NCI-H1048 (cell line): ENCODE results near the gene ZNF536.
"Not testable (repeated sequence)": the region's sequence is repeated elsewhere in the genome, so short reads cannot be mapped to it uniquely, and the experiment has no call there.

ENCODE experiments used
- DNase-seq: peaks from one replicate; lab custom pipeline; 2025; lab: John Stamatoyannopoulos, UW

ZNF536 gene

DNA sequence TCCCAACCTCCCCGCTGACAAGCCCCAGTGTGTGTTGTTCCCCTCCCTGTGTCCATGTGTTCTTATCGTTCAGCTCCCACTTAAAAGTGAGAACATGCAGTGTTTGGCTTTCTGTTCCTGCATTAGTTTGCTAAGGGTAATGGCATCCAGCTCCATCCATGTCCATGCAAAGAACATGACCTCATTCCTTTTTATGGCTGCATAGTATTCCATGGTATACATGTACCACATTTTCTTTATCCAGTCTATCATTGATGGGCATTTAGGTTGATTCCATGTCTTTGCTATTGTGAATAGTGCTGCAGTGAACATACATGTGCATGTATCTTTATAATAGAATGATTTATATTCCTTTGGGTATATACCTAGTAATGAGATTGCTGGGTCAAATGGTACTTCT is 114.1 kb downstream of the ZNF536 start:
- DNase-seq, result not testable (repeated sequence)

DNA sequence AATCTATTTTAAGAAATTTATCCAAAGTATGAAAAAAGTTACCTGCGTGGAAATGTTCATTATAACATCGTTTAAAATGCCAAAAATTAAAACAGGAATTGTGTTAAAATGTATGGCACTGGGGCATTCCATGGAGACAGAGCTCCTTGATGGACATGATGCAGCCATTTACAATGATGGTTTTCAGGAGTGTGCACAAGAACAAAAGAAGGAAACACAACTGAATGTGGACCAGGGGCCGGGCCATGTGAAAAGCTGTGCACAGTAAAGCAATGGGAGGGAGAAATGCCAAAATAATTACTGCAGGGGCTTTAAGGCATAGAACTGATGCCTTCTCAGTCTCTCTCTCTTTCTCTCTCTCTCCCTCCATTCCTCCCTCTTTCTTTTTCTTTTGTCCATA is 115.0 kb downstream of the ZNF536 start:
- no peak for DNase-seq

DNA sequence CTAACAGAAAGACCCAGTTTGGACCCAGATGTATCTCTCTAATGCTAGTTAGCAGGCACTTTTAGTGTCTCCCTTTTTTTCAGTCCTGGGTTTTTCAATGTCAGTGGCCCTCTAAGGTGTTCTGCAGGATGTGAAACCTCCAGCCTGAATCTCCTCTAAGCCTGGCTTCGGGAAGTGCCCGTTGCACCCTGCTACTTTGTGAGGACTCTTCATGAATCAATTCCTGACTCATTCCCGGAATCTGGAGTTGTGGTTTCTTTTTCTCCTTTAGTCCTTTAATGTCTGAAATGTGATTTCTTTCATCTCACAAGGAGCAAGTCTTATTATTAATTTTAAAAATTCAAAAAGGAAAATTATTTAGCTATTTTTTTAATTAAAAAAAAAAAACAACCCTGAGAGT is 116.0 kb downstream of the ZNF536 start:
- DNase-seq, result no peak

DNA sequence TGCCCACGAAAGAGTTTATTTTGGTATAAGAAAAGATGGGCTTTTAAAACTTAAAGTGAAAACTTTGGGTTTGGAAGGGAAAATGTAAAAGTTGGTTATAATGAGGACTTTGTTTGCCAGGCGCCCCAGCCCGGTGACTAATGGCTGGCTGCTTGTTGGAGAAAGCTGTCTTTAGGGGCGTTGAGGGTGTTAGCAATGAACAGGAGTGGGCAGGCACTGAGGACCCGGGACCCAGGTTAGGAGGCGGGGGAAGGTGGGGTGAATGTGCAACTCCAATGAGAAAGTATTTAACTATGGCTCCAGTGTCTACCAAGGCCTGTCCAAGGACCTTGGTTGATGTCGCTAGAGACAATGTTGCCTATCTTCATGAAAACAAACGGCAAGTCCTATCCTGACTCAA is 118.6 kb downstream of the ZNF536 start:
- no peak for DNase-seq

DNA sequence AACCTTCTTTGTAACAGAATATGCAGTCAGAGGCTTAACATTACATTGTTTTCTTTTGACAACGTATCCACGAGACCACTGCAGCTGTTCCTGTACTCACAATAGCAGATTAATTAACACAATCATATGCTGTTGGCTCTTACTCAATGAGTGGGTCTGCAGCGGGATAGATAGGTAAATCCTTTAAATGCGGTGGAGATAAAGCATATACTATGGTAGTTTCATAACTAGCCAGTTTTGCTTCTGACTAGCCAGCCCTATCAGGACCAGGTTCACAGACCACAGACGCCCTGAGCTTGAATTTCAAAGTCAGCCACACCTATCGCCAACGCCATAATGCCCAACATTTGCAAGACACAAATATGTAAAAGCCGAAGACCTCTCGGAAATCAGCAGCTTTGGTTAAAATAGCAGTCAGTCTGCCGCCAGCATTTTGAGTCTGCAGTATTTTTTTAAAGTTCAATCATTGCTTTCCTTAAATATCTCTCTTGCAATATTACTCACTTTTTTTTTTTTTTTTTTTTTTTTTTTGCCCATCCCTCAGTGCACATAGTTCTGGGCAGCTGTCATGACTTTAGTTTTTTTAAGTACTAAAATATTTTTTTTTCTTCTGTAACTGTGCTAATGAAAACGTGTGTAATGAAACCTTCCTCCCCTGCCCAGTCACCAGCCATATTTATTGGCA is 120.5 kb downstream of the ZNF536 start:
- DNase-seq, result no peak

DNA sequence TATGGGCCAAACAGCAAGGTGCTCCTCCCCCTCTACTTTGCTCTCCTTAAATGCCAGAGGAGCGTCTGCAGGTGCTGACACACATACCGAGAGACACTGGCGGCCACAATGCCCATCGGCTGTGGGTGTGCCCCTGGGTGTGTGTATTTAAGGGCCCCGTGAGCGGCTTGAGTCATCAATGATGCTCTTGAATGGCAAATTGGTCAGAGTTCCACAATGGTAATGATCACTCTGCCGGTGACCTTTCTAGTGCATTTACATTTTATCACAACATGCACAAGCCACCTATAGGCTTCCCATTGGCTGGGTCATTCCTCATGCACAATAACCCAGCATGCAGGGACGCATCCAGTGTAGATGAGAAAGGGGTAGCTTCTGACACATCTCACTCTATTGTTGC is 124.8 kb downstream of the ZNF536 start:
- DNase-seq, result no peak

DNA sequence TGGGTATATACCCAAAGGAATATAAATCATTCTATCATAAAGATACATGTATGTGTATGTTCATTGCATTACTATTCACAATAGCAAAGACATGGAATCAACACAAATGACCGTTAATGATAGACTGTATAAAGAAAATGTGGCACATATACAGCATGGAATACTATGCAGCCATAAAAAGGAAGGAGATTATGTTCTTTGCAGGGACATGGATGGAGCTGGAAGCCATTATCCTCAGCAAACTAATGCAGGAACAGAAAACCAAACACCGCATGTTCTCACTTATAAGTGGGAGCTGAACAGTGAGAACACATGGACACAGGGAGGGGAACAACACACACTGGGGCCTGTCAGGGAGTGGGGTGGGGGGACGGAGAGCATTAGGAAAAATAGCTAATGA is 125.9 kb downstream of the ZNF536 start:
- not testable (repeated sequence) for DNase-seq

DNA sequence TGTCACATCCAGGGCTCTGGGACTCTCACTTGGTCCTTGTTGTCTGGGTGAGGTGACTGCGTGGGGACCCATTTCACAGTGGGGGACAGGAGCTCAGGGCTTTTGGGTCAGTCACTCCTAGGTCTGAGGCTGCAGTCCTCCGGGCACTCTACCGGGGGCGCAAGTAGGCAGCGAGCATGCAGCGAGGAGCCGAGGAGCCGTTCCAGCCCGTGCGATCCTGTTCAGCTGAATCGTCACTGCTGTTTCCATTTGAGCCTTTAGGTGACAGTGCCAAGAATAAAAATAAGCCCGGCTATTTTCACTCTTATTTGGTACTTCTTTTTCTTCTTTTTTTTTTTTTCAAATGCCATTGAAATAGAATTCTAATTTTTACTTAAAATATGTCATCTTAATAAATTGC is 126.5 kb downstream of the ZNF536 start:
- no peak for DNase-seq

DNA sequence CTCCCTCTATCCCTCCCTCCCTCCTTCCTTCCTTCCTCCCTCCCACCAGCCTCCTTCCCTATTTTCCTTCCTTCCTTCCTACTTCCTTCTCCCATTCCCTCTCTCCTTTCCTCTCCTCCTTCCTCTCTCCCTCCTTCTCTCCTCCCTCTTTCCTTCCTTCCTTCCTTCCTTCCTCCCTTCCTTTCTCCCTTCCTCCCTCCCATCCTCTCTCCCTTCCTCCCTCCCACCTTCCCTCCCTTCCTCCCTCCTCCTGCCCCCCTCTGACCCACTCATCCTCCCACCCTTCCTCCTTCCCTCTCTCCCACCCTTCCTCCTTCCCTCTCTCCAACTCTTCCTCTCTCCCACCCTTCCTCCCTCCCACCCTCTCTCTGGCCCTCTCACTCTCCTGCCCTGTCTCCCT is 132.1 kb downstream of the ZNF536 start:
- DNase-seq, result no peak

DNA sequence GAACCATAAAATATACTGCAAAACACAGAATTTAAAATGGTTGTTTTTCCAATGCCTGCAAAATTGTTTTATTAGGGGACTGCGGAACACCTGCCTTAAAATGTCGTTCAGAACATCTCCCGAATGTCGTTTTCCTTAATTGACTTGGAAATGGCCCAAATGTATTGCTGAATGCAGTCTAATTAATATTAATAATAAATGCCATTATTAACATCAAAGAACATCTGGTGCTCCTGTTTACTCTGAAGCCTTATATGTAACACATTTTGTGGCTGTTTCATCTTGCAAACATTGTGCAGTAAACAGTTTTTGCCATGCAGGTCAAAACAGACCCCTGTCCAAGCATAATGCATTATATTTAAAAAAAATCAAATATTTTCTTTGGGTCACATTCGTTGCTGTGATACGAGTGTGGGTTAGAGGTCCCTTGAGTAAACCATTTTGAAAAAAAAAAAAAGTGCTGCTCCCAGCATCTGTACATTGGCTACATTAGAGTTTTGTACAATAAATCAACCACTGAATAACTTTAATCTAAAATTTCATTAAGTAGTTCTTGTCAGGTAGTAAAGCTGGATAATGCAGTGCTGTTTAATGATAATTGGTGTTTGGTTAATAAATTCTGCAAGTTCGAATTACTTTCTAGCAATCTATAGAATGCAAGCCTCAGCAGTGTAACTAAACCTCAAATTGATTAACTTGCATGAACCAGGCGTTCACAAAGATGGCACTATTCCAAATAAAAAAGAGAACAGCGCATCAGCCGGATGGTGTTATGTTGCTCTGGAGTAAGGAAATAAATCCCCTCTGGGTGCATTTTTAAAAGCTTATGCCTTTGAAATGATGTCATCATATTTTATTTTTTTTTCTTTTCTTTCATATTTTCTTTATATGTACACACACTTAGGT is 140.2 kb downstream of the ZNF536 start:
- DNase-seq, result no peak

DNA sequence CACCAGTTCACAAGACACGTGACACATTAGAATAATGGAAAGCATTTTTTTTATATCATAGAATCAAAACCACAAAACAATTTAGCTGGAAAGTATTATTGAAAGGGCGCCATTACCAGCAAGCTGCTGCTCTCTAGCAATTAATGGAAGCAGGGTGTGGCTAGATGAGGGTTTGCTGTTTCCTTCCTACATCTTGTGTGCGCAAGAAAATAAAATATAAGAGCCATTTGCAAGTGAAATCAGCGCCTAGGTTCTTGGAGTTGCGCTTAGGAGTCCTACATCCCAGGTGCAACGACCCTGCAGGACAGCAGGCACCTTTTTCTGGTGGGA is 140.9 kb downstream of the ZNF536 start:
- DNase-seq, result no peak

DNA sequence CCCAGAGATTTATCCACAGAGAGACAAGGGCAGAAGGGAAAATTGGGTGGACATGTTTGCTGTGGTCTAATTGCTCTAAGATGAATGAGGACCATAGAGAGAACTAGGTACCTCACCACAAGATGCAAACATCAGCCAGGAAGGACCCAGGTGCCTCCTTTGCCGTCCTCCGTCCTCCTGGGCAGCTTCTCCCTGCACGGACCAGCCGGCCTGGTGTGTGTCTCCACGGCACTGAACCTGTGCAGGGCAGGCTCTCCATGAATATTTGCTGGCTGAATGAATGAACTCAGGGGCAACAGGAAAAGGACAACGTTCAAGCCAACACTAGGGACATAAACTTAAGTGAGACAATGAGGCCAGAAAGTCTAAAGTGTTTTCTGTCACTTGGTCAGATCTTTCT is 143.9 kb downstream of the ZNF536 start:
- DNase-seq, result no peak

DNA sequence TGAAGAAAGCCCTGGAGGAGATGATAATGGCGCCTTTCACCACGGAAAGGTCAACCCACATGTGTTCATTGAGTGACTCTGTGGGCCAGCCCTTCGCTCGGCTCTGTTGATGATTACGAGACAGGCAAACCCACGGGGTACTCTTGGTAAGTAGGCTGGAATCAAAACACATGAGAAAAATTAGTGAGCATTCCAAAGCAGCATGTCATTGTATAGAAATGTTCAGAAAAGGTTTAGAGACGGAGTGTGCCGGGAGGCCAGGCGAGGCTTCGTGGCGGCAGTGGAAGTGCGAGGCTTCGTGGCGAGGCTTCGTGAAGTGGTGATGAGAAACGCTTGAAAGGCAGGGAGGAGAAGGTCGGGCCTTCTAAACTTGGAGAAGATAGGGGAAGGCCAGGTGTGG is 144.3 kb downstream of the ZNF536 start:
- DNase-seq, result no peak

DNA sequence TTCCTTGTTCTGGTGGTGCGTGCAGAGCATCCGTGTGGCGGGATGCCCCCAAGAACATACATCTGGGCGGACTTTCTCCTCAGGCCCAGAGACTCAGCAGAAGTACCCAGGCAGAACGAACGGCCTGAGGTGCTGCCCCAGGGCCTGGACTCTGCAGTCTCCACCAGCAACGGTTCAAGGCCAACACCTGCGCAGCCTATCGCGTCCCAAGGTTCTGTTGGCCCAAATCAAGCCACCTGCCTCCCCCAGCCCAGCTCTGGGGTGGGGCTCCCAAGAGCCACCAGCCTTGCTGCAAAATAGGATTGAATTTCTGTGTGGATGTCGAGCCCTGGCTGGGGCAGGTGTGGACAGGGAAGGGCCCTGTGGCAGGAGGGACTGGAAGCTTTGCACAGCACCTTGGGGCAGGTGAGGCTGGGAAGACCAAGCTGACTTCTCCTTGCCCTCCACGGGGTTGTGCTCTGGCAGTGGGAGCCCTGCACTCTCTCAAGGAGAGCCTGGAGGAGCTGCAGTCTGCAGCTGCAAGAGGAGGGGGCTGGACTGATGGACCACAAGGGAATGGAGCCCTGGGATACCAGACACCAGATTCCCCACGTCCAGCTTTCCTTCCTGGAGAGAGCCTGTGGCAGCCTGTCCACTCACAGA is 146.9 kb downstream of the ZNF536 start:
- no peak for DNase-seq

DNA sequence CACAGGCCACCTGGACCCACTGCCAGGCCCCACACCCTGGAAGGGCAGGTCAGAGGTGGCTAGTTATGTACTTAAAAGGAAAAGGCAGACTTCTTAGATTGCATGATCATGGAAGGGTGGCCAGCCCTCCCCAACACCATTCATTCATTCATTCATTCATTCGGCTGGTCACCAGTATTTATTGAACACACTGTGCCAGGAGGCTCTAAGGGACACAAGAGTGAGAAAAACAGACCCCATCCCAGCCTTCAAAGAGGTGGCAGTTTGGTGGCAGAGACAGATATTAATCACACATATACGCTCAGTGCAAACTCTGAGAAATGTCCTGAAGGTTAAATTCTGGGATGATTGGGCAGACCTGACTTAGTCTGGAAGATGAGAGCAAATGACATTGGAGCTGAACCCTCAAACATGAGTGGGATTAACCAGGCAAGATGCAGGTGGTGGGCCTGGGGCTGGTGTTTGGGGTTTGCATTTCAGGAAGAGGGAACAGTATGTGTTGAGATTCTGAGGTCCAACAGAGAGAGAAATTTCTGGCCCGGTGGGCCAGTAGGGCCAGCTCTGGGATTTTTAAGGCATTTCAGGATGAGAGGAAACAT is 147.5 kb downstream of the ZNF536 start:
- no peak for DNase-seq

DNA sequence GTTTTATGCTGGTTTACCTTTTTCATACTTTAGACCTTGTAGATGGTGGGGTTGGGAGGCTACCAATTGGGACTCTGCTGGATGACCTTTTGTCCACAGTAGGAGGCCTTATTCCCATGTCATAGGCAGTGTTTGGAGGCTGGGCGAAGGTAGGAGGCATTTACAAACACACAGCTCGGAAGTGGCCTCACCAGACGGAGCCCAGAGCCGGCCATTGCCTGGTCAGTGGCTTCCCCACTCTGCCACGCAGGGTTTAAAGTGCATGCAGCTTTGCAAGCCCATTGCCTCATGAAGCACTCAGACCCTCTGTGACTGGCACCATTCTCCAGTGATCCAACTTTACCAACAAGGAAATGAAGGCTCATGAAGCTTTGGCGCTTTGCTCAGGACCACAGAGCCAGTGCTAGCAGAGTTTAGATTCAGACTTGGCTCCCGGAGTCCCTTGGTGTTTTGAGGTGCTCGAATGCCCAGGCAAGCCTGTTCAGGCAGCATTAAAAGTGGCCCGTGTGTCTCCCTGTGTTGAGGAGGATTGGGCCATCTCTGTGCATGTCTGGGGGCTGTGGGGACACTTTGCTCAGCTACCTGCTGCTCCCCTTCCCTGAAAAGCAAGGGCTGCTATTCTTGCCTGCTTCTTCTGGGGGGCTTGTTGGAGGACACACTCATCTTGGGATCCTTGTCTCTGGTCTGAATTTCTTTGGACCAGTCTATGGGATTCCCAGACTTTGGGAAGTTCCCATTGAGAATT is 148.7 kb downstream of the ZNF536 start:
- DNase-seq, result no peak

DNA sequence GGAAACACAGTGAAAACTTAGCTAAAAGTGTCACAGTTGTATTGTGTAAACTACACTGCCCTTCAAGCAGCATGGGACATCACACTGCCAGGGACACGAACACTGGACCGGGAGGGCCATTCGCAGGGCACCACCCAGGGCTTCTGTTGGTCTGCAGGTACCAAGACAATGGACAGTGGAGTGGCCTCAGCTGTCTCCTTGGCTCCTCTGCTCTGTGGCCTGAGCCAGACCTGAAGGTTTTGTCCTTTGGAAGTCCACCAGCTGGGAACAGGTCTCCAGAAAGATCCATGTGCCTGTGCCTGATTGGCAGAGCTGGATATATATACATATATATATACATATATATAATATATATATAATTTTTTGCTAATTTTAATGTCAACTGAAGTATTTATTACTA is 149.8 kb downstream of the ZNF536 start:
- no peak for DNase-seq

DNA sequence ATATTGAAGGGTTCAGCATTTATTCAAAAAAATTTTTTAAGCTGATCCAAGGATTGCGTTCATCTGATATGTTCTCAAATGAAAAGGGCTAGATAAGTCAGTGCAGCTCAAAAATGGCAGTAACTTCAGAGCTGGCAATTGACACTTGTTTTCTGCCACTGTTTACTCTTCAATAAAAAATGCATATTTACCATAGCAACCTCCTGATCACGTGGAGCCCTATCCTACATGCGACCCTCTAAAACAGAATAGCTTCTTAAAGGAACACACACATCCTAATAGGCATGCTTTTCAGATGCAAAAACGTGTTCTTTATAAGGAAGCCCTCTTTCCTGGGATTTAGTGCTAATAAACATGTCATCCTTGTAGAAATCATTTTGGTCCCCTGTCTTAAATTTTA is 150.2 kb downstream of the ZNF536 start:
- no peak for DNase-seq

DNA sequence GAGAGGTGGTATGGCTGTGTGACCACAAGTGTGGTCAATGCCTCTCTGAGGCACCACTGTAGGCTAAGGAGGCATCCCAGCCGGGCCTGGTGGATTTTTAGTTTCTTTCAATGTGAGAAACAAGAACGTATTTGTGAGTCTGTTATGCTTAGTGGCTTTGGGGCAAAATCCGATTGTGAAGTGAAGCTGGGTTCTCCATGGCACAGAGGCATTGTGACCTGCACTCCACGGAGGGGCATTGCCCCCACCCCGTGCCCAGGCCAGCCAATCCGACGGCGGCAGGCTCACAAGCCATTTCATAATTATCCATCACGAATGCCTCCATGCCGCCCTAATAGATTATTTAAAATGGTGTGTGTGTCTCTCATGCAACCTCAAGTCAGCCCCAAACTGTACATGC is 151.6 kb downstream of the ZNF536 start:
- no peak for DNase-seq

DNA sequence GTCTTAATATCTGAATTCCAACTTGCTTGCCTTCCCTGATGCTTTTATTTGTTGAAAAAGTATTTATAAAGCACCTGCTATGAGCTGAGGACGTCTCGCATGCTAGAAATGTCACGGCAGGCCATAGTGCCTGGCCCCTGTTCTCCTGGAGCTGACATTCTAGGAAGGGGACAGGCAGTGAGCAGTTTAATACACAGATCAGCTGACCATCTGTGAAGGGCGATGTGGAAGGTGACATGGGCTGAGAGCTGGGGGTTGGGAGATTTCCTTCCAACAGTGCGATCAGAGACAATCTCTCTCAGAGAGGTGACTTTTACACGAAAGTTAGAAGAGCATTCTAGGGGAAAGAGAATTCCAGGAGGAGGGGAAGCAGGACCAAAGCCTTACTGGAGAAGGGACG is 153.2 kb downstream of the ZNF536 start:
- no peak for DNase-seq

DNA sequence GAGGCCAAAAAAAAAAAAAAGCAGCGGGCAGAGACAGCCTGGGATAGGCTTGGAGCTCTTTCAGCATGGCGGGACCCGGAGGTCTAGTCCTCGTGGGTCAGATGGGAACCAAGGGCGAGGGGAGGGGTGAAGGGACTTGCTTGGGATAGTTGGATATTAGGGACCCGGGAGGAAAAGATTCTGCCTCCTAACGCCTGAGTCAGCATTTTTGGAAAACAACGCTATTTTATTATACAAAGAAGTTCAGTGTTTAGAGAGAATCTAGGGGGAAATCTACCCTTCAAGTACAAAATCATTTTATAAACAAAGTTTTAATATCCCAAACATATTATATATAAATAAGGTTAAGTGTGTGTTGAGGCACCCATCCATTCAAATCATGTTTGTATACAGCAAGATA is 156.7 kb downstream of the ZNF536 start:
- no peak for DNase-seq

DNA sequence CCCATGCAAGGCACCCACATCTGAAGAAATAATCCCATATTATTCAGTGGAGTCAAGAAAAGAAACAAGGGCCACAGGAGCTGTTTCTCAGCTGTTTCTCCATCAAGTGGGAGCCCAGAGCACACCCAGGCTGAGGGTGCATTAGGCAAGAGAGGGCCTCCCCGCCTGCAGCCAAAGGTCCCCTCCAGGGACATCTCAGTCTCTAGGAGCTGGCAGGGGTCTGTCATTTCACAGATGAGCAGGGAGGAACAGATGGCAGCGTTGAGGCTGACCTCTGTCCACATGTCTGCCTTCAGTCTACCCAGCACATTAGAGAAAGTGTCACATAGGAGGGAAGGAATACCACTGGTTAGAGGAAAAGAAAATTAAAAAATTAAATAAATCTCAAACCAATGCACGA is 157.7 kb downstream of the ZNF536 start:
- no peak for DNase-seq
